ENCODE data around the gene PNPLA7.

GRCh38 chr9:137494104-137494544 lies 56.1 kb downstream of the PNPLA7 start:
- no peak for TF ChIP-seq CTCF (IDR thresholded peaks at IDR 0.05)
- no peak for TF ChIP-seq EP300 (IDR thresholded peaks at IDR 0.05)

All from stomach (tissue), 4 donors.